Pancreas (tissue), 10 donors: ENCODE results near the gene DLG2. TPM values are rescaled to one million over a fixed set of nuclear protein-coding genes. Genes with fewer than 3 reads are reported as not detected.
"Not testable (repeated sequence)": the region's sequence is repeated elsewhere in the genome, so short reads cannot be mapped to it uniquely, and the experiment has no call there.

Source experiments
- ATAC-seq, 4 donors: fragments of 200-7000 bp; cut with Tn5 transposase; one replicate each; pipeline versions ENCODE4 v1.8.0 to v1.9.1; 2020; ENCODE audit warnings: mild to moderate bottlenecking in 4 of 4, moderate library complexity in 4 of 4
- DNase-seq, 6 donors: peaks; one replicate each; pipeline ENCODE4 v3.0.0-alpha.2; 2020
- FAIRE-seq: peaks from 2 replicates; lab custom pipeline; 2012; peaks lifted over from hg19 to GRCh38; lab: Jason Lieb, UNC
- H3K27ac ChIP-seq, 4 donors: fragments of 200-600 bp; sonication (generic); 1 replicate in 3 of 4; 2 replicates in 1 of 4; pipeline versions ENCODE4 v1.5.0 to v1.8.0; 2020
- H3K27me3 ChIP-seq, 4 donors: fragments of 200-600 bp; one replicate each; pipeline ENCODE4 v1.8.0; 2021
- H3K36me3 ChIP-seq, 3 donors: fragments of 200-600 bp; sonication (generic) in 1 of 3; one replicate each; pipeline versions ENCODE4 v1.5.0 to v1.8.0; 2020 to 2021
- H3K4me1 ChIP-seq, 3 donors: fragments of 200-600 bp; one replicate each; pipeline ENCODE4 v1.8.0; 2021
- H3K4me3 ChIP-seq, 4 donors: fragments of 200-600 bp; sonication (generic) in 2 of 4; one replicate each; pipeline versions ENCODE4 v1.5.0 to v1.8.0; 2020 to 2021
- H3K9me3 ChIP-seq, 4 donors: fragments of 200-600 bp; one replicate each; pipeline ENCODE4 v1.8.0; 2021
- CTCF ChIP-seq, 4 donors: fragments of 200-600 bp; sonication (generic) in 3 of 4; IDR thresholded peaks; one replicate each; pipeline versions ENCODE4 v1.5.0 to v1.8.0; 2021; ENCODE audit warnings: antibody characterized with exemption in 4 of 4
- WGBS, 2 donors: extraction: QIAGEN DNeasy Blood & Tissue Kit; methylation state at CpG; one replicate each; pipeline ENCODE4 v1.1.7; 2013; 5-methylcytosine and 5-hydroxymethylcytosine counted together
- intact Hi-C, 3 donors: fragments of 100-400 bp; cut with DNase I; formaldehyde crosslinking; loops; one replicate each; pipeline versions ENCODE4 v1.11.1 to v1.14.2; 2022
- polyA plus RNA-seq, 2 donors: library from polyadenylated mRNA; stranded (reverse); fragments of 200-250 nt; gene quantifications; one replicate each; pipeline ENCODE4 v1.2.3, GENCODE V29; 2013
- total RNA-seq, 6 donors: library from RNA; stranded (reverse); fragmentation: NEBNext Ultra II Directional in 4 of 6; extraction: Animal tissue kit (Norgen Biotek cat#: 25700) in 4 of 6; gene quantifications; one replicate each; pipeline versions ENCODE4 v1.2.1 to v1.2.4, GENCODE V29; 2021 to 2023
- donor health status: healthy with polysubstance abuse.
- donor health status: DM: no; HTN: no; CAD: no; lungs with moderate emphysema.
- donor health status: DM: no; HTN: no; CAD: no.
- donor health status: control.
- donor health status: control.
- donor health status: Bipolar disorder and iron deficiency.
- donor health status: DM: yes; HTN: yes; CAD: no.
- donor health status: DM: no; HTN: no; CAD: no.
- donor health status: DM: no; HTN: no; CAD: no.
- donor health status: DM: yes; HTN: yes; CAD: no.

Gene DLG2
- total and polyA plus RNA-seq, 8 donors, result 1.2 to 5.4 (median 3.6) TPM

- Histone ChIP-seq H3K9me3 (no peaks in the 10 kb centered on the region), H3K4me1 (peaks cover 0 to 5% (median 0%) of the 10 kb centered on the region in 3 donors), H3K36me3 (no peaks in the 10 kb centered on the region), H3K27me3 (no peaks in the 10 kb centered on the region), H3K4me3 (no peak overlapping the region), H3K27ac (no peak overlapping the region)
- DNase-seq (no peak), FAIRE-seq (no peak), ATAC-seq (no peak)
- intact Hi-C loops, result no loop called here
- WGBS, 2 donors, result 95 to 100% methylated on average over 1 of the region's 1 CpG
- no peak for TF ChIP-seq CTCF (IDR thresholded peaks at IDR 0.05)
Measured at GRCh38 chr11:85295694-85296271, 331.4 kb downstream of the DLG2 start.

GRCh38 chr11:85281550-85281949 is 345.6 kb downstream of the DLG2 start:
- no peak overlapping the region for H3K4me3 ChIP-seq
- DNase-seq, result no peak
- no peak overlapping the region for H3K27ac ChIP-seq
- H3K4me1 ChIP-seq, result no peaks in the 10 kb centered on the region
- H3K9me3 ChIP-seq, result no peaks in the 10 kb centered on the region
- TF ChIP-seq CTCF (IDR thresholded peaks at IDR 0.05), result no peak
- H3K27me3 ChIP-seq, result no peaks in the 10 kb centered on the region
- no peaks in the 10 kb centered on the region for H3K36me3 ChIP-seq
- intact Hi-C loops, result no loop called here
- FAIRE-seq, result no peak
- 87 to 92% methylated on average over 4 of the region's 4 CpGs for WGBS, 2 donors
- no peak for ATAC-seq

DNA sequence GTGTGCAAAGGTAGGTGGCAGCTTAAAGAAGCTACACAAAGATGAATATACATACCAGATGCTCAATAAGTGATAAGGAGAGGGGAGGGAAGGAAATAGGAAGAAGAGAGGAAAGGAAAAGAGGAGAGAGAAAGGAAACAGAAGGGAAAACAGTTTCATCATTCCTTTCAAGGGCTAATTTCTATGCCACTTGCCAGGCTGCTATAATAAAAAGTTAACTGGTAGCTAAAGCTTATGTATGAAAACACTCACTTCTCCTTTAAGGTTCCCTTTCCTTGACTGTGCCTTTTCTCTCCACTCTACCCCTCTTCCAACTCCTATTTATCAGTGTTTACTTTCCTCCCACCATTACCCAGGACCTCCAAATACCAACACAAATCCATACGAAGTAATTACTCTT is 347.9 kb downstream of the DLG2 start:
- WGBS, 2 donors, result 41 to 58% methylated on average over 1 of the region's 1 CpG
- ATAC-seq, result no peak
- intact Hi-C loops, result no loop called here

GRCh38 chr11:85277693-85278092 is 349.5 kb downstream of the DLG2 start:
- Histone ChIP-seq H3K27ac (no peak overlapping the region), H3K9me3 (no peaks in the 10 kb centered on the region), H3K4me3 (no peak overlapping the region), H3K36me3 (no peaks in the 10 kb centered on the region), H3K27me3 (no peaks in the 10 kb centered on the region), H3K4me1 (no peaks in the 10 kb centered on the region)
- intact Hi-C loops, result no loop called here
- DNase-seq (no peak), FAIRE-seq (no peak), ATAC-seq (no peak)
- 49 to 58% methylated on average over 2 of the region's 2 CpGs for WGBS, 2 donors
- no peak for TF ChIP-seq CTCF (IDR thresholded peaks at IDR 0.05)

More for the DNA sequence above, 347.9 kb downstream of the DLG2 start:
- no peaks in the 10 kb centered on the region for H3K36me3 ChIP-seq
- no peaks in the 10 kb centered on the region for H3K9me3 ChIP-seq
- no peak overlapping the region for H3K27ac ChIP-seq
- no peaks in the 10 kb centered on the region for H3K4me1 ChIP-seq
- no peak for TF ChIP-seq CTCF (IDR thresholded peaks at IDR 0.05)
- H3K27me3 ChIP-seq, result no peaks in the 10 kb centered on the region
- FAIRE-seq (no peak), DNase-seq (no peak)
- no peak overlapping the region for H3K4me3 ChIP-seq

- FAIRE-seq, result no peak
- Histone ChIP-seq H3K27me3 (no peaks in the 10 kb centered on the region), H3K9me3 (no peaks in the 10 kb centered on the region), H3K4me1 (no peaks in the 10 kb centered on the region), H3K36me3 (no peaks in the 10 kb centered on the region), H3K27ac (no peak overlapping the region), H3K4me3 (no peak overlapping the region)
- WGBS, 2 donors, result 95 to 96% methylated on average over 2 of the region's 2 CpGs
- intact Hi-C loops, result no loop called here
- no peak for TF ChIP-seq CTCF (IDR thresholded peaks at IDR 0.05)
- ATAC-seq, result no peak
- DNase-seq, result no peak
Measured at GRCh38 chr11:85276332-85276731, 350.8 kb downstream of the DLG2 start.

GRCh38 chr11:85270315-85270714 is 356.8 kb downstream of the DLG2 start:
- FAIRE-seq, H3K4me3 ChIP-seq, intact Hi-C loops, H3K4me1 ChIP-seq, H3K9me3 ChIP-seq, ATAC-seq, H3K27me3 ChIP-seq, DNase-seq, H3K36me3 ChIP-seq, H3K27ac ChIP-seq: not testable (repeated sequence)
- WGBS, 2 donors, result 77 to 82% methylated on average over 2 of the region's 2 CpGs
